Skeletal muscle cell (primary cell): ENCODE data around the gene TSEN2.

ENCODE experiments used
- DNase-seq: peaks from one replicate; pipeline ENCODE4 v3.0.0-alpha.2; 2010; ENCODE audit warnings: low read depth
- H3K4me3 ChIP-seq: 2 replicates; pipeline ENCODE4 v1.5.1; 2011; ENCODE audit warnings: low read depth, mild to moderate bottlenecking, control low read depth, low read length, moderate library complexity

Gene TSEN2

DNA sequence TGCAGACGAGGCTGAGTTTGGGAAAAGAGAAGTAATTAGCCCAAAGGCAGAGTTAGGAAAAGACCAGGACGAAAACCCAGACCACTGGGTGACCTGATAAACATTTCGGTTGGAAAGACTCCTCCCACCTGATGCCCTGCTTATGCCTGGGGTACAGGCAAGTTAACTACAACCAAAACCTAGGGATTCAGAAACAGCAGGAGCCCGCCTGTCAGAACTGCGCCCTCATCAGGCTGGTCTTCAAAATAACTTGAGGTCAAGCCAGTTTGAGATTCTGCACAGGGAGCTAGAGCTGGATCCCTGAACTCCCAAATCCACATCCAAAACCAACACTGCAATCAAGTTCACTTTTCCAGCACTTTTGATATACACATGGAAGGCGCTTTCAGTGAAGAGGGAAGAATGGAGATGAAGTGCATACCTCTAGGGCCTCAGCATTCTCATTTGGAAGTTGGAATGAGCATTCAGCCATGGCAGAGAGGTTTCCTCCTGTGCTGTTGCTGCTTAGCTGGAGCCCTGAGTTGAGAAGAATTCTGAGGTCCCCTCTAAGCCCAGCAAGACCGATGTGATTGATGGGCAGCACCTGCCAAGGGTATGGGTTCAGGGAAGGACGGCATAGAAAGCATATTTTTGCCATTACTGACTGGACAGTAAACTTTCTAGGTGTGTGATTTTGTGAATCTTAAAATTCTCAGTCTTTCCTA is 11.6 kb downstream of the TSEN2 start:
- no peak overlapping the region for H3K4me3 ChIP-seq
- DNase-seq = no peak

DNA sequence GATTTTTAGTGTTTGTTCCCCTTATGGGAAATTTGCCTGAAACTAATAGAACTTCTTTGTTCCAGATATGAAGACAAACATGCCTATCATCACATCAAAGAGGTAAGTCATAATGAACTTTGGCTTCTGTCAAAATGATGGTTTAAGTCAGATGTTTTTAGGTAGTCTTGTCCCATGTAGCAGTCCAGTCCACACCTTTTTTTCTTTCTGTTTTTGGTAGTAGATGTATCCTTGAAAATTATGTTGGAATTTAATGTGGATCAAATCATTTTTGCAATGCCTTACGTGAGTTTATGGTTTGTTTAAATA is 12.1 kb downstream of the TSEN2 start:
- H3K4me3 ChIP-seq = no peak overlapping the region
- no peak for DNase-seq

DNA sequence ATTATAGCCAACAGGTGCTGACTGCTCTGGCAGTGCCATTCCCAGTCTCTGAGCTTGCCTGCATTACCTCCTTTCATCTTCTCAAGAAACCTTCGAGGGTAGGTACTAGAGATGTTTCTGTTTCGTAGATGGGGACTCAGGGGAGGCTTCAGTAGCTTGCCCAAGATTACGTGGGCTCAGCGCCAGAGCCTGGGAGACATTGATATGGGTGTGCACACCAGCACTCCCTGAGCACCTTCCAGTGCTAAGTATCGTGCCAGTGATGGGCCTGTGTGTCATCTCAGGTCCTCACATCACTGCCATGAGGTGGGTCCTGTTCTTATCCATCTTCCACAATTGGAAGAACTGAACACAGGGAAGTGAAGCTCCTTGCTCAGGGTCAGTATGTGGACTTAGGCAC is 15.2 kb downstream of the TSEN2 start:
- no peak for DNase-seq
- no peak overlapping the region for H3K4me3 ChIP-seq

DNA sequence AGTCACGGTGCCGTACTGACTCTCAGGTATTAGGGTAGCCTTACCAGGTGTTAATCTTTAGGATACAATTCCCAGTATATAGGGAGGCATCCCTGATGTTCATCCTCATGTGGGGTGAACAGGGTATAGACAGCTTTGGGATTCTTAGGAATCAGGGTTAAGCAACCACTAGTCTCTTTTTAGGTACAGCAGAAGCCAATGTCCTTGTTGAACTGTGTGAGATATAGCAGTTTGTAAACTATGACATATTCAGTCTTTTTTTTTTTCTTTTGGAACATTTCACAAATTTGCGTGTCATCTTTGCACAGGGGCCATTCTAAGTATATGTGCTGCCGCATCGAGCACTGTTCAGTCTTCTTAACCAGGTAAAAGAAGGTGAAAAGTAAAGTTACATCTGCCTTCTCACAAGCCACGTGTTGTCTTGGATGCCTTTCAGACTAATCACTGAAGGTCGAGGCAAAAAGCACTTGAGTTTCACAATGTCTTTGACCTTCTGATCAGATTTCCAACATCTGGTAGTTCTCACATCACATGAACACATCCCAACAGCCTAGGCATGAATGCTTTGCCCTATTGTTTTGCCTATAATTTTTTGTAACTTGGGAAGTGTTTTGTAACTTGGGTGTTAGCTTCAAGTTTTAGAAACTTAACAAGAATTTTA is 17.2 kb downstream of the TSEN2 start:
- no peak overlapping the region for H3K4me3 ChIP-seq
- DNase-seq = peak; percentile 74

DNA sequence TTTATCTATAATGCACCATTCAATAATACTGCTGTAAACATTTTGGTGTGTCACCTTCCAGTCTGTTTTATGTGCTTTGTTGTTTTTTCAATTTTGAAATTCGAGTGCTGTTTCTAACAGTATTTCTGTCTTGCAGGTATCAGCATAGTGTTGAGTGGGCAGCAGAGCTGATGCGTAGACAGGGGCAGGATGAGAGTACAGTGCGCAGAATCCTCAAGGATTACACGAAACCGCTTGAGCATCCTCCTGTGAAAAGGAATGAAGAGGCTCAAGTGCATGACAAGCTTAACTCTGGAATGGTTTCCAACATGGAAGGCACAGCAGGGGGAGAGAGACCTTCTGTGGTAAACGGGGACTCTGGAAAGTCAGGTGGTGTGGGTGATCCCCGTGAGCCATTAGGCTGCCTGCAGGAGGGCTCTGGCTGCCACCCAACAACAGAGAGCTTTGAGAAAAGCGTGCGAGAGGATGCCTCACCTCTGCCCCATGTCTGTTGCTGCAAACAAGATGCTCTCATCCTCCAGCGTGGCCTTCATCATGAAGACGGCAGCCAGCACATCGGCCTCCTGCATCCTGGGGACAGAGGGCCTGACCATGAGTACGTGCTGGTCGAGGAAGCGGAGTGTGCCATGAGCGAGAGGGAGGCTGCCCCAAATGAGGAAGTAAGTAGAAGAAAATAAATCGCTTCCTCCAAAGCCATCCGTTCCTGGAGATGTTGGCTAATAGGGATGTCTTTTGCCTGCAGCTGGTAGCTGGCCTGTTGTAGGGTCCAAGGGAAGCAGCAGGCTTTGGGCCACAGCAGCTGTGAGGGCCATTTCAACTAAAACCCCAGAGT is 19.1 kb downstream of the TSEN2 start:
- no peak for DNase-seq

DNA sequence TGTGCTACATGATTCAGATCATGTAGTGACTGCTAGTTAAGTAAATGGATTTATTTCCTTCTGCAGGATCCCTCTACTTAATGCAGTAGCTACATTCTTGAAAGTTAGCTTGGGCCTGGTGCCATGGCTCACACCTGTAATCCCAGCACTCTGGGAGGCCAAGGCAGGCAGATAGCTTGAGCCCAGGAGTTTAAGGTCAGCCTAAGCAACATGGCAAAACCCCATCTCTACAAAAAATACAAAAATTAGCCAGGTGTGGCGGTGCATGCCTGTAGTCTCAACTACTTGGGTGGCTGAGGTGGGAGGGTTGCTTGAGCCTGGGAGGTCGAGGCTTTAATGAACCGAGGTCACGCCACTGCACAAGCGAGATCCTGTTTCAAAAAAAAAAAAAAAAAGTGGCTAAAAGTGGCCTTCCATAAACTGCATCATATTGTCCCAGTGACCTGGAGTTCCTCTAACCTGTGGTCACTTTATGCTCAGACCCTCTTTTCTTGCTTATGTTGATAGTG is 22.0 kb downstream of the TSEN2 start:
- H3K4me3 ChIP-seq = no peak overlapping the region
- DNase-seq = no peak

More for the DNA sequence above, 19.1 kb downstream of the TSEN2 start:
- no peak overlapping the region for H3K4me3 ChIP-seq

DNA sequence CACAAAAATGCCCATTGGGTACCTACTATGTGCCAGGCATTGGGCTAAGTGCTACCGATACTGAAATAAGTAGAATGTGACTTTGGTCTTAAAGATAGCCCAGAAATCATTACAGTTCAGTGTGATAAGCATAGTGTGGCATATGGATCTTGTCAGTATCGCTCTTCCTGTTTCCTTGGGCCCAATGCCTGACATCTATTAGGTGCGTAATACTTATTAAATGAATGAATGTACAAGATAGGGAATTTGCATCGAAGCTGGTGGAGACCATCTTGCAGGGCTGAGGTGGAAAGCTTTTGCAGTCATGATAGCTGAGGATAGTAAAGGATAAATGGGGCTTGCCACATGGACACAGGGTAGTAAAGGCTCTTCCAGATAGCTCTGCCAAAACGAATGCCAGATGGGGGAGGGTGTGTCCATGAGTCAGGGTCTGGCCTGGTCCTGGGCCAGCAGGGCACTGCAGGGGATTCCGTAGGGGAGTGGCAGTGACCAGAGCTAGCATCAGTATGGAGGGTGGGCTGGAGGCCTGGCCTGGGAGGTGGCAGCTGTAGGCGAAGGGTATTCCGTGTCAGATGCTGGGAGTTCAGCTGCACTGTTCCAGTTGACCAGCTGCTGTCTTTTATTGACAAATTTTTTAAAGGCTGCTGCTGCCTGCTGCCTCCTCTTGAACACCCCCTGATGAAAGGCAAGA is 23.5 kb downstream of the TSEN2 start:
- H3K4me3 ChIP-seq = peak overlapping the region; percentile 17
- DNase-seq = peak; percentile 87

DNA sequence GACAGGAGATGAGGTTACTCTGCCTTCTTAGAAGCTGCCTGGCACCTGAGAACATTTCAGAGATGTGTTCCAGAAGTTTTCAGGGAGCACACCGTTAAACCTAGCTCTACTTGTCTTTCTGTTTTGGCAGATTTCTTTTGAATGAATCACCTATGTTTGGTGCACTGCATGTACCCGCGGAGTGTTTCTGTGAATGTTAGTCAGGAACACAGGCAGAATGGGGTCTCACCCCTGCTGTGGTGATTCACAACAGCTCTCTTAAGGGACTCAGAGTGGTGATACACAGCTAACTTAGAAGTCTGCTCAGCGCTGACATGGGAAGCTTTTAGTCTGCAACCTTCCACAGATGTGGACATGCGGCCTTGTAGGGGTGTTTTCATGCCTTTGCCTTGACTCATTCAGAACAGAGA is 24.0 kb downstream of the TSEN2 start:
- H3K4me3 ChIP-seq = peak overlapping the region; percentile 17
- DNase-seq = peak; percentile 100

DNA sequence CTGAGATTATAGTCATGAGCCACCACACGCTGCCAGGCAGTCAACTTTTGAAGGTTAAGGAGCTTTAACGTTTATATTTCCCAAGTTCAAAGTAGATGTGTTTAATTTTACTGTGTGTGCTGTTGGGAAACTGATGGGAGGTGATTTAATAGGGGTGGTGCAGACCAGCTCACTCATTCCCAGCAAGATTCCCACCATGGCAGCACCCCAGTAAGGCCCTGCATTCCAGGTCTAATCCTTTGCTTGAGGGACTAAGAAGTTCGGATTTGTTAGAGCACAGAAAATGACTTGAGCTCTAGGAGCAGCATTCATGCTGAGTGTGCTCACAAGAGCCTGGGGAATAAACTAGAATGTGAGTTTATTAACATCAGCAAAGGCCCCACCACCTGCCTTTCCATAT is 25.2 kb downstream of the TSEN2 start:
- no peak overlapping the region for H3K4me3 ChIP-seq
- DNase-seq = no peak

DNA sequence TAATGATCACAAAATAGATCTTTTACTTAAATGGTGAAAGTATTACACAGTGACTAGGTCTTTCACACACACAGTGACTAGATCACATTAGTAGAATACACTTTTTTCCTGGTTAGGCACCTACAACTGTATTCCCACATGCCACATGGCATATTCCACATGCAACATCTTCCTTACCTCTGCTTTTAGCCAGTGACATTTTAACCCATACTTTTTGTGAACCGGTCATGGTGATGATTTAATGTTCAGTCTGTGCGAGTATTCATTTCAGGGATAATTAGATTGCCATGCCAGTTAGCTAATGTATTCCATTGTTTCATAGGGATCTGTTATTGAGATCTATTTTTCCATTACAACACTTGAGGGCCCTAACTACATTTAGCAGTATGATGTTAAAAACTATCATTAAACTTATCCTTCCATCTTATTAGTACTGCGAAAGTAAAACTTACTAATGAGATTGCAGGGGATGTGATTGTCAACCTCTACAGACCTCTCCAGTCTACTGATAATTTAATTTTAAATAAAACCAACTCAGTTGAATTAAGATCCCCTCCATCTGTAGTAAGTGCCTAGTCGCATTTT is 28.3 kb downstream of the TSEN2 start:
- no peak overlapping the region for H3K4me3 ChIP-seq
- no peak for DNase-seq

DNA sequence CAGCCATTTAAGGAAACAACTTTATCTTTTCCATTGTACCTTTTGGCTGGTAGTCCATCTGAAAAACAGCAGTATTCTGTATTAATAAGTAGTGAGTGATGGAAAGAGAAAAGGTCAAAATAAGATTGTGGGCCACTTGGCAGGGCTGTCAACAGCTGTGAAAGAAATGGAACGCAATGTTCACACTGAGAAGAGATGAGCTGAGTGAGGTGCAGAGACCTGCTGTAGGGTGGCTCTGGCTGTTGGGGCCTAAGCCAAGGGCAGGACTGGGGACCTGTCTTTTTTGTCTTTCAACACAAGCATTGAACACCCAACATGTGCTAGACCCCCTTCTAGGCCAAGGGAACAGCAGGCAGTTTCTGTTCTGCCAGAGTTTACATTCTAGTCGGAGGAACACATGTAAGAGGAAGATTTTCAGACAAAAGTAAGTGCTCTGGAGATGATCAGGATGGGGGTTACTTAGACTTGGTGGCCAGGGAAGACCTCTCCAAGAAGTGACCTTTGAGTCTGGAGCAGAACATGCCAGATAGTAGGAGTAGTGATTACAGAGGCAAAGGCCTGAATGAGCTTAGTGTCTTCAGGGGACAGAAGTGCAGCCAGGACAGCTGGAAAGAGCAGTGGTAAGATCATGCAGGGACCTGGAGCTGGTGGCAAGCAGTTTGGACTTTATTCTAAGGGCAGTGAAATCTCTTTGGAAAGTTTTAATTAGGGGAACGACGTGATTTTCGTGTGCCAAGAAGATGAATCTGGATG is 29.6 kb downstream of the TSEN2 start:
- no peak for DNase-seq
- H3K4me3 ChIP-seq = no peak overlapping the region

DNA sequence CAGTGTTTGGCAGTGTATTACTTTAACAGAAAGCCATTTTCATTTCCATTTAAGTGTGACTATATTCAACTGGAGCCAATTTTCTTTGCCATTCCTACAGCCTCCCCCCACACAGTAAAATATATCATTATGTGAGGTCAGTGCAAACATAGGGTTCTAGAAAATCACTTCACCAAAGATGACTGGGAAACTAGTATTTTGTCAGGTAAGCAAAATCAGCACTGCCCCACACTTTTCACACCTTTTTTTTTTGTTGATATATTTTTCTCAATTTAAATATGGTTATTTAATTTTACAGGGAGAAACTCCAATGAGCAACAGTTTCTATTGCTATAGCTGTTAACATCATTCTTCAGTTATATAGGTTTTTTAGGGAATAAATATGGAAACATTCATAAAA is 31.4 kb downstream of the TSEN2 start:
- DNase-seq = no peak
- no peak overlapping the region for H3K4me3 ChIP-seq

DNA sequence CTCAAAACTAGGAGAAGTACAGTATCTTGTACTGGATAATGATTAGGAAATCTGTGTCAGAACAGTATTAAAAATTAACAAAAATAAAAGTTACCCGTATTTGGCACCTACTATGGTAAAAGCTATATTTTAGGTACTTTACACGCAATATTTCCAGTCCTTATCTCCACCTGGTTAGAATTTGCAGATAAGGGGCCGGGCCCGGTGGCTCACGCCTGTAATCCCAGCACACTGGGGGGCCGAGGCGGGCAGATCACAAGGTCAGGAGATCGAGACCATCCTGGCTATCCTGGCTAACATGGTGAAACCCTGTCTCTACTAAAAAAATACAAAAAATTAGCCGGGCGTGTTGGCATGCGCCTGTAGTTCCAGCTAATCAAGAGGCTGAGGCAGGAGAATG is 32.6 kb downstream of the TSEN2 start:
- no peak for DNase-seq
- no peak overlapping the region for H3K4me3 ChIP-seq

DNA sequence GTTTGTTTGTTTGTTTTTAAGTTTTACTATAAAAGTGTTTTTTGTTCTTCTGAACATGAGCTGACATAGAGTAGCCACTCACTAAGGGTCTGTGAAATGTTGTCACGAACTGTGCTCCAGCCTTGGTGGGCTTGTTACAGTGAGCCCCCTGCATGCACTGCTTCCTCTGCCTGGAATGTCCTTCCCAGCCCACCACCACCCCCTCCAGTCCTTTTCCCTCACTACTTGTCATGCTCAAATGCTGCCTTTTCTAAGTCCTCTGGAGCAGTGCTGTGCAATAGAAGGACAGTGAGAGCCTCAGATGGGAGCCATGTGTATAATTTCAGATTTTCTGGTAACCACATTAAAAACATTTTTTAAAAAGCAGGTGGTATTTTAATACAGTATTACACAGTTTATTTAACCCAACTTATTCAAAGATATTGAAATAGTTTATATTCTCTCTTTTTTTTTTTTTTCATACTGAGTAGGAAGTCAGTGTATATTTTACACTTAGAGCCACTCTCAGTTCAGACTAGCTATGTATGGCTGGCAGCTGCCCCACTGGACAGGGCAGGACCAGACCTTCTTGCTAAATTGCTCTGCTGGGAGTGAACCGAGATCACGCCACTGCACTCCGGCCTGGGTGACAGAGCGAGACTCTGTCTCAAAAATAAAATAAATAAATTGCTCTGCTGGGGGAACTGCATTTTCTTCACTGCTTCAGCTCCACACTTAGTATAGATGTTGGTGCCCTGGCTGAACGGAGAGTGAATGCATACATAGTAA is 34.2 kb downstream of the TSEN2 start:
- no peak overlapping the region for H3K4me3 ChIP-seq
- DNase-seq = no peak

DNA sequence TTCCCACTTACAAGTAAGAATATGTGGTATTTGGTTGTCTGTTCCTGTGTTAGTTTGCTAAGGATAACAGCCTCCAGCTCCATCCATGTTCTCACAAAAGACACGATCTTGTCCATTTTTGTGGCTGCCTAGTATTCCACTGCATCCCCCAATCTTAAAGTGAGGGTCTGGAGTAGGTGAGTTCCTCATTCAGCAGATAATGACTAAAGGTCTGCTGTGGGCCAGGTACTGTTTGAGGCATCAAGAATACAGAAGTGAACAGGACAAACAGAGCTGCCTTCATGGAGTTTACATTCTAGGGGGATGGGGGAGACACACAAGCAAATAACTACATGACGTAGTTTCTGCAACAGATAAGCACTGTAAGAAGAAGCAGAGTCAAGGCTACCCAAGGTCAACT is 36.7 kb downstream of the TSEN2 start:
- no peak overlapping the region for H3K4me3 ChIP-seq
- DNase-seq = no peak

DNA sequence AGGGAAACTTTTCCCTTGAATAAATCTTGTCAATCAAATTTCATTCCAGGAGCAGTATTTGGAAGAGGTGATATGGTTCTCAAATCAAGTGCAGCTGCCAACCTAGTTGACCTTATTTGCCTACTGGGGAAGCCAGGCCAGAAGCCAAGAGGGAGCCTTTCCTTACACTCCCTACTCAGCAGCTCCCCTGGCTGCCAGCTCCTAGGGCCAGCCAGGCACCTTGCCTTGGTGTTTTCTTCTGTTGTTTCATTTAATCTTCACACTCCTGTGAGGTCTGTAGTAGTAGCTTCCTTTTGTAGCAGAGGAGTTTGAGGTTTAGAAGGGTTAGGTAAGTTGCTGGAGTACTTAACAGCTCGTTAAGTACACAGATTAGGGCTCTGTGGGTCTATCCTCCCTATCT is 38.4 kb downstream of the TSEN2 start:
- no peak overlapping the region for H3K4me3 ChIP-seq
- no peak for DNase-seq

DNA sequence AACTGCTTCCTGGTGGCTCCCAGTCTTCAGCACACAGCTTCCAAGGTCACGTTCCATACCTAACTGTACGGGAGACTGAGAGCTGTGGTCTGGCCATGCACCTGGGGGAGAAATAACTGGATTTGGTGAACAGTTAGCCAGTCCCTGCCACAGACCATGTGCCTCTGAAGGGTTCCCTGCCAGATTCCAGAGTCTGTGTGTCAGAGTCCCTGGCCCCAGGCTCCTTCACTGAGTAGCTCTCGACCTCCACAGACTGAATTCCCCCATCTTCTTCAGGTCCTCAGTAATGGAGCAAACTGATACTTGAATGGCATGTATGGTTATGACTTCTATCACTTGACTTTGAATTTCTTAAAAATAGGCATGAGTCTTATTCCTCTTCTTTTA is 43.5 kb downstream of the TSEN2 start:
- H3K4me3 ChIP-seq = no peak overlapping the region
- no peak for DNase-seq

DNA sequence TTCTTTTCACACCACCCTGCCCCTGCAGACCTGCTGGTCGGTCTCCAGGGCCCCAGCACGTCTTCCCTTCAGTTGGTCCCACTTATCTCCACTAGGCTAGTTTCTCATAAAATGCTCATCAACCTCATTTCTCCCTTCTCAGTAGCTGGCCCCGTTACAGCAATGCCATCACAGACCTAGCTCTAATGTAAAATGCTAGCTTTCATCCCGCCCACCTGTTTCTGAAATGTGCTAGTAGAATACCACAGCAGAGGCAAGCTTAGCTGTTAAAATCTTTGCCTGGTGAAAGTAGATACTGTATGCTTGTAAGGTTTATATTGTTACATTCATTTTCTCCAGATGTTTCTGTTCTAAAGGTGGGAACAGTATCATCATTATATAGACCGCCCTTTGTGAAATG is 47.9 kb downstream of the TSEN2 start:
- no peak overlapping the region for H3K4me3 ChIP-seq
- no peak for DNase-seq
